GM12878 (cell line): ENCODE data around the gene CPSF3. TPM values are rescaled to one million over a fixed set of nuclear protein-coding genes. Genes with fewer than 3 reads are reported as not detected.

Source experiments
- ATAC-seq: fragments of 200-7000 bp; cut with Tn5 transposase; 3 replicates; pipeline ENCODE4 v1.9.1; 2020; ENCODE audit warnings: mild to moderate bottlenecking, moderate library complexity
- BruUV-seq: library from RNA; stranded (reverse); fragments of 400-500 nt; replicated peaks from 2 replicates; lab custom pipeline; 2021; lab: Mats Ljungman, UMichigan
- CTCF ChIA-PET: fragments of 300-600 bp; sonication (Branson Sonifier 250); formaldehyde crosslinking; extraction: SDS; loops from one replicate; lab custom pipeline; 2021; ENCODE audit warnings: inconsistent platforms; lab: Yijun Ruan, JAX
- POLR2A ChIA-PET: fragments of 350-600 bp; formaldehyde crosslinking; extraction: SDS; loops from one replicate; lab custom pipeline; 2021; ENCODE audit warnings: inconsistent platforms; lab: Charles Lee
- RAD21 ChIA-PET: fragments of 300-600 bp; sonication (Branson Sonifier 250); formaldehyde crosslinking; loops from one replicate; lab custom pipeline; 2023; ENCODE audit warnings: antibody characterized with exemption; ENCODE audit not compliant: unreplicated experiment; lab: Charles Lee
- SMC1A ChIA-PET: fragments of 300-600 bp; sonication (Branson Sonifier 250); formaldehyde crosslinking; loops from one replicate; lab custom pipeline; 2023; ENCODE audit not compliant: unreplicated experiment, uncharacterized antibody; lab: Charles Lee
- DNase-seq: peaks from one replicate; pipeline ENCODE4 v3.0.0-alpha.2; 2011; ENCODE audit warnings: low read depth, low spot score
- FAIRE-seq: peaks from 3 replicates; lab custom pipeline; 2011; peaks lifted over from hg19 to GRCh38; lab: Jason Lieb, UNC
- H2AFZ ChIP-seq: 2 replicates; pipeline ENCODE4 v1.6.0; 2011; ENCODE audit warnings: low read depth, low read length, control low read depth; ENCODE audit not compliant: control insufficient read depth
- H3K27ac ChIP-seq: 2 replicates; pipeline ENCODE4 v1.5.1; 2011; ENCODE audit warnings: control low read depth; ENCODE audit not compliant: control insufficient read depth, insufficient read depth
- H3K27me3 ChIP-seq, 2 experiments: replicated peaks in 1 of 2; 2 replicates each; pipeline versions ENCODE4 v1.6.0 to v1.6.1; 2011; ENCODE audit warnings: low read length in 1 of 2; ENCODE audit not compliant: control insufficient read depth in 2 of 2, insufficient read depth in 2 of 2
- H3K36me3 ChIP-seq, 2 experiments: 2 replicates each; pipeline ENCODE4 v1.5.1; 2011; ENCODE audit warnings: low read length in 1 of 2; ENCODE audit not compliant: control insufficient read depth in 2 of 2, insufficient read depth in 2 of 2
- H3K4me1 ChIP-seq: 2 replicates; pipeline ENCODE4 v1.6.1; 2011; ENCODE audit warnings: mild to moderate bottlenecking, low read length, moderate library complexity, mixed read lengths; ENCODE audit not compliant: control insufficient read depth, insufficient read depth
- H3K4me2 ChIP-seq: 2 replicates; pipeline ENCODE4 v1.6.0; 2011; ENCODE audit warnings: control low read depth; ENCODE audit not compliant: control insufficient read depth, insufficient read depth
- H3K4me3 ChIP-seq: fragments of 200-600 bp; sonication (generic); 2 replicates; pipeline ENCODE4 v1.5.1; 2016
- H3K79me2 ChIP-seq: 2 replicates; pipeline ENCODE4 v1.6.0; 2011; ENCODE audit warnings: low read length; ENCODE audit not compliant: control insufficient read depth, insufficient read depth
- H3K9ac ChIP-seq: 2 replicates; pipeline ENCODE4 v1.8.0; 2011; ENCODE audit warnings: low read length, control low read depth, mixed read lengths; ENCODE audit not compliant: control insufficient read depth, insufficient read depth
- H3K9me3 ChIP-seq: replicated peaks from 3 replicates; pipeline ENCODE4 v1.5.1; 2011; ENCODE audit warnings: mild to moderate bottlenecking, low read length; ENCODE audit not compliant: control insufficient read depth, insufficient read depth
- H4K20me1 ChIP-seq: 2 replicates; pipeline ENCODE4 v1.6.0; 2011; ENCODE audit not compliant: control insufficient read depth, insufficient read depth
- ASH2L ChIP-seq: fragments of 300-600, 200-600 bp; sonication (generic); IDR thresholded peaks from 2 replicates; pipeline ENCODE4 v1.6.1; 2017; ENCODE audit warnings: low read depth, mild to moderate bottlenecking, borderline replicate concordance
- ATF7 ChIP-seq: fragments of 450-650 bp; IDR thresholded peaks from 2 replicates; pipeline ENCODE4 v1.6.1; 2016; ENCODE audit warnings: low read depth, mild to moderate bottlenecking
- BMI1 ChIP-seq: fragments of 450-650 bp; IDR thresholded peaks from 2 replicates; pipeline ENCODE4 v1.6.1; 2016; ENCODE audit warnings: mild to moderate bottlenecking, moderate library complexity, borderline replicate concordance
- GABPA ChIP-seq: IDR thresholded peaks from 2 replicates; pipeline ENCODE4 v1.6.1; 2014; ENCODE audit warnings: antibody characterized with exemption, low read depth, mild to moderate bottlenecking, inconsistent platforms
- HCFC1 ChIP-seq: fragments of 150-350 bp; IDR thresholded peaks from 2 replicates; pipeline ENCODE4 v1.6.1; 2014; ENCODE audit warnings: low read length
- JUND ChIP-seq: IDR thresholded peaks from 2 replicates; pipeline ENCODE4 v1.6.1; 2012; ENCODE audit warnings: low read depth, mild to moderate bottlenecking, low read length, improper control_type of control experiment, moderate library complexity
- MTA2 ChIP-seq: fragments of 450-650 bp; IDR thresholded peaks from 2 replicates; pipeline ENCODE4 v1.6.1; 2016; ENCODE audit warnings: low read depth, mild to moderate bottlenecking, moderate library complexity
- NRF1 ChIP-seq: conservative IDR thresholded peaks from 2 replicates; pipeline ENCODE4 v1.6.1; 2011; ENCODE audit warnings: mild to moderate bottlenecking, low read depth, low read length, improper control_type of control experiment
- RUNX3 ChIP-seq: IDR thresholded peaks from 2 replicates; pipeline ENCODE4 v1.6.1; 2012; ENCODE audit warnings: low read length, inconsistent platforms
- SMC3 ChIP-seq: IDR thresholded peaks from 2 replicates; pipeline ENCODE4 v1.6.1; 2011; ENCODE audit warnings: low read length, improper control_type of control experiment, borderline replicate concordance
- ZNF384 ChIP-seq: IDR thresholded peaks from 2 replicates; pipeline ENCODE4 v1.6.1; 2012; ENCODE audit warnings: low read depth, mild to moderate bottlenecking, low read length, improper control_type of control experiment, borderline replicate concordance
- WGBS: methylation state at CpG from one replicate; pipeline ENCODE4 v1.1.6; 2016; ENCODE audit warnings: low lambda C conversion rate; ENCODE audit not compliant: insufficient replicate concordance, insufficient coverage; ENCODE audit errors: missing lambda C conversion rate; 5-methylcytosine and 5-hydroxymethylcytosine counted together
- in situ Hi-C: fragments of 300-500 bp; cut with MboI; formaldehyde crosslinking; loops from 9 replicates; pipeline ENCODE4 v1.14.3; 2018; ENCODE audit warnings: mixed read lengths
- intact Hi-C: fragments of 100-400 bp; cut with micrococcal nuclease; formaldehyde crosslinking; loops from one replicate; pipeline ENCODE4 v1.14.2; 2022; ENCODE audit not compliant: unreplicated experiment
- polyA plus RNA-seq, 11 experiments: library from polyadenylated mRNA; depleted of rRNA in 4 of 11; unstranded in 6 of 11; stranded (reverse) in 5 of 11; fragments of >200 nt; fragmentation: Nextera tagmentation in 4 of 11; fragmentation: Illumina TruSeq in 1 of 11; extraction: Ambion mirVana in 4 of 11; extraction: Trizol in 1 of 11; gene quantifications; 1 replicate in 1 of 11; 2 replicates in 10 of 11; pipeline versions ENCODE4 v1.2.1 to v1.2.3, GENCODE V29; 2011 to 2016; ENCODE audit warnings: inconsistent platforms in 2 of 11, missing spikeins in 2 of 11, low read depth in 1 of 11
- total RNA-seq, 4 experiments: library from RNA; depleted of rRNA in 3 of 4; stranded (reverse); fragments of >200 nt in 3 of 4; fragmentation: Illumina TruSeq in 1 of 4; extraction: Trizol in 1 of 4; gene quantifications; 2 replicates each; pipeline versions ENCODE4 v1.2.1 to v1.2.3, GENCODE V29; 2013 to 2021
- TF ChIP-seq, protein P1 (sequence below): fragments of 150-350 bp; IDR thresholded peaks from 2 replicates; pipeline ENCODE4 v1.6.1; 2014; ENCODE audit warnings: mild to moderate bottlenecking, low read depth, low read length
- TF ChIP-seq, protein P2 (sequence below): fragments of 450-650 bp; IDR thresholded peaks from 2 replicates; pipeline ENCODE4 v1.6.1; 2016; ENCODE audit warnings: mild to moderate bottlenecking
- TF ChIP-seq, protein P3 (sequence below): IDR thresholded peaks from 2 replicates; pipeline ENCODE4 v1.6.1; 2011; ENCODE audit warnings: borderline replicate concordance, low read depth, mild to moderate bottlenecking, moderate library complexity, low read length; ENCODE audit not compliant: insufficient read depth, poor library complexity, severe bottlenecking

CPSF3 gene
- total and polyA plus RNA-seq, 10 of the 15 experiments (the other 5 are each of a cell fraction or from before 2014, with no cell fraction given): 34.5 to 108 (median 76.1) TPM

DNA sequence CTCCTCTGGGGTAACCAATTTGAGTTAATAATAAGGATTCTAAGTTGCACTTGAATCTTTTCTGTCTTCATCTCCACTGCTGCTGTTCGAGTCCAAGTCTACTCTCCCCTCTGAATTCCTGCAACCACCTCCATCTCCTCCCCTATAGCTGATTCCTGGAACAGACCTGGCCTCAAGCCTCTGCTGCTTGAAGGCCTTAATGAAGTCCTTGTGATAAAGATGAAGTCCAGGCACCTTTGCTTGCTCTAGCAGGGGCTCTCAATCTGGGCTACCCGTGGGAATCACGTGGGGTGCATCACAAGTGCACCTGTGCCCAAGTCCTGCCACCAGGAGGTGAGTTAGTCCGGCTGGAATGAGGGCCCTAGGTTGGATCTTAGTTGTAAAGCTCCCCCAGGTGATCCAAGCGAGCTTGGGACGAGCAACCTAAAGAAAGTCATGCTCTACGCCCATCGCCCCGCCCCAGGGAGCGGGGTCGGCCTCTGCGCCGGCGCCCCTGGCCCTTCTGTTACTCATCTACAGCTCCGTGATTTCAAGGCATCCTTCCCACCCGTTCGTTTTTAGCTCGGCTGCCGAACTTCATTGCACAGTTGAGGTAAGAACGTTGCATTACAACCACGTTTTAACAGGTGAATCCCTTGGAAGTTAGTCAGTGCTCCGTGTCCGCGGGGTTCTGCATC lies 50.0 kb downstream of the CPSF3 start (continued):
- 0 out of 2 replicates have a peak, but pooled peaks have one; percentile 12 for TF ChIP-seq MTA2
- no peak for TF ChIP-seq SMC3
- TF ChIP-seq RUNX3: no peak
- TF ChIP-seq, protein P1, sequence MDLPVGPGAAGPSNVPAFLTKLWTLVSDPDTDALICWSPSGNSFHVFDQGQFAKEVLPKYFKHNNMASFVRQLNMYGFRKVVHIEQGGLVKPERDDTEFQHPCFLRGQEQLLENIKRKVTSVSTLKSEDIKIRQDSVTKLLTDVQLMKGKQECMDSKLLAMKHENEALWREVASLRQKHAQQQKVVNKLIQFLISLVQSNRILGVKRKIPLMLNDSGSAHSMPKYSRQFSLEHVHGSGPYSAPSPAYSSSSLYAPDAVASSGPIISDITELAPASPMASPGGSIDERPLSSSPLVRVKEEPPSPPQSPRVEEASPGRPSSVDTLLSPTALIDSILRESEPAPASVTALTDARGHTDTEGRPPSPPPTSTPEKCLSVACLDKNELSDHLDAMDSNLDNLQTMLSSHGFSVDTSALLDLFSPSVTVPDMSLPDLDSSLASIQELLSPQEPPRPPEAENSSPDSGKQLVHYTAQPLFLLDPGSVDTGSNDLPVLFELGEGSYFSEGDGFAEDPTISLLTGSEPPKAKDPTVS: no peak
- TF ChIP-seq, protein P2, sequence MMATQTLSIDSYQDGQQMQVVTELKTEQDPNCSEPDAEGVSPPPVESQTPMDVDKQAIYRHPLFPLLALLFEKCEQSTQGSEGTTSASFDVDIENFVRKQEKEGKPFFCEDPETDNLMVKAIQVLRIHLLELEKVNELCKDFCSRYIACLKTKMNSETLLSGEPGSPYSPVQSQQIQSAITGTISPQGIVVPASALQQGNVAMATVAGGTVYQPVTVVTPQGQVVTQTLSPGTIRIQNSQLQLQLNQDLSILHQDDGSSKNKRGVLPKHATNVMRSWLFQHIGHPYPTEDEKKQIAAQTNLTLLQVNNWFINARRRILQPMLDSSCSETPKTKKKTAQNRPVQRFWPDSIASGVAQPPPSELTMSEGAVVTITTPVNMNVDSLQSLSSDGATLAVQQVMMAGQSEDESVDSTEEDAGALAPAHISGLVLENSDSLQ: no peak
- TF ChIP-seq GABPA: no peak
- TF ChIP-seq, all 136 proteins: peak for 7

DNA sequence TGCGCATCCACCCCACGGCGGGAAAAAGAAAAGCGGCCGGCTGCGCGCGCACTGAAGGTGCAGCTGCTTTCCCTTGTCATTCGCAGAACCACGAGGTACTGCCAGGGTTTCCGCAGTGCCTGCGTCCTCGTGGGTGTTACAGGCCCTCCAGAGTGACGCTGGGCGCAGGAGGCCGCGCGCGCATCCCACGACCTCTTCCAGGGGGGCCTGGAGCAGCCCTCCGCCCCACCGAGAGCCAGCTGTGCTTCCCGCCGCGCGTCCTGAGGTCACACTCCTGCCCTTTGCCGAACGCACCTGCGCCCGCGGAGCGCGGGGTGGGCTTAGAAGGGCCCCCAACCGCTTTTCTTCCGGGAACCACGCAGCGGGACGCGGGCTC lies 50.5 kb downstream of the CPSF3 start:
- ChIA-PET POLR2A (interaction anchor here (0.9 to 1.7 kb wide), 7 partner anchors 8 to 331 kb away, joined by 3 to 10 read pairs (median 3); partner anchors contain the start of gene ADAM17), CTCF (interaction anchor here (0.6 to 3.1 kb wide), 10 partner anchors 41 to 296 kb away, joined by 3 to 17 read pairs (median 4); partner anchors contain the start of genes CPSF3 and ITGB1BP1), RAD21 (interaction anchor here (0.9 to 3.6 kb wide), 3 partner anchors 81 to 134 kb away, joined by 3 to 20 read pairs (median 3); partner anchors contain the start of gene ADAM17), SMC1A (interaction anchor here (0.5 to 2.6 kb wide), 6 partner anchors 16 to 145 kb away, joined by 3 to 10 read pairs (median 4); partner anchors contain the start of gene ADAM17)
- Histone ChIP-seq H3K79me2 (peaks cover 23% of the 10 kb centered on the region), H2AFZ (peak overlapping the region; percentile 97), H3K27me3 (no peaks in the 10 kb centered on the region), H3K27ac (peak overlapping the region; percentile 90), H3K4me3 (peak overlapping the region; percentile 67), H3K36me3 (peaks cover 0 to 18% of the 10 kb centered on the region in 2 experiments; a peak in 2 of 4 replicates), H3K9ac (peak overlapping the region; percentile 92), H3K4me2 (peak overlapping the region; percentile 97), H4K20me1 (no peaks in the 10 kb centered on the region), H3K4me1 (peaks cover 12% of the 10 kb centered on the region; the same call in 1 of the 2 replicates), H3K9me3 (no peaks in the 10 kb centered on the region; the same call in 1 of the 3 replicates)
- no TSS peak for BruUV-seq
- intact Hi-C loops (no loop called here), in situ Hi-C loops (no loop called here)
- FAIRE-seq (no peak), ATAC-seq (peak; percentile 67), DNase-seq (no peak)
- 8% methylated on average over 39 of the region's 39 CpGs for WGBS
- TF ChIP-seq, protein P3, sequence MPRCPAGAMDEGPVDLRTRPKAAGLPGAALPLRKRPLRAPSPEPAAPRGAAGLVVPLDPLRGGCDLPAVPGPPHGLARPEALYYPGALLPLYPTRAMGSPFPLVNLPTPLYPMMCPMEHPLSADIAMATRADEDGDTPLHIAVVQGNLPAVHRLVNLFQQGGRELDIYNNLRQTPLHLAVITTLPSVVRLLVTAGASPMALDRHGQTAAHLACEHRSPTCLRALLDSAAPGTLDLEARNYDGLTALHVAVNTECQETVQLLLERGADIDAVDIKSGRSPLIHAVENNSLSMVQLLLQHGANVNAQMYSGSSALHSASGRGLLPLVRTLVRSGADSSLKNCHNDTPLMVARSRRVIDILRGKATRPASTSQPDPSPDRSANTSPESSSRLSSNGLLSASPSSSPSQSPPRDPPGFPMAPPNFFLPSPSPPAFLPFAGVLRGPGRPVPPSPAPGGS: no peak
- 0 out of 2 replicates have a peak, but pooled peaks have one; percentile 9 for TF ChIP-seq NRF1
- no peak for TF ChIP-seq BMI1
- no peak for TF ChIP-seq ATF7
- no peak for TF ChIP-seq JUND
- TF ChIP-seq ZNF384: no peak
- TF ChIP-seq HCFC1: no peak
- TF ChIP-seq ASH2L: no peak
